ENCODE data around the gene ANAPC10.

The ANAPC10 gene

GRCh38 chr4:145093638-145094037, 4.4 kb downstream of the ANAPC10 start:
- Histone ChIP-seq H3K27ac (no peak overlapping the region), H3K9me3 (ENCODE audit: control insufficient read depth, low read length) (no peaks in the 10 kb centered on the region), H3K79me2 (peaks cover 10% of the 10 kb centered on the region), H3K4me1 (no peaks in the 10 kb centered on the region), H3K36me3 (ENCODE audit: control insufficient read depth, insufficient read depth, low read length) (no peaks in the 10 kb centered on the region), H3K27me3 (ENCODE audit: control insufficient read depth, insufficient read depth, low read length) (no peaks in the 10 kb centered on the region), H3K4me3 (ENCODE audit: low read depth, low read length) (no peak overlapping the region), H2AFZ (no peak overlapping the region), H3K9ac (no peak overlapping the region), H3K4me2 (ENCODE audit: low read length) (no peak overlapping the region)
- no peak for TF ChIP-seq CTCF (IDR thresholded peaks at IDR 0.05)

GRCh38 chr4:145090380-145090779, 7.6 kb downstream of the ANAPC10 start:
- Histone ChIP-seq H3K4me3 (ENCODE audit: low read depth, low read length) (no peak overlapping the region), H3K36me3 (ENCODE audit: control insufficient read depth, insufficient read depth, low read length) (no peaks in the 10 kb centered on the region), H3K27ac (no peak overlapping the region)

GRCh38 chr4:145083891-145084605, 13.9 kb downstream of the ANAPC10 start:
- TF ChIP-seq CTCF (IDR thresholded peaks at IDR 0.05): no peak
- no peak overlapping the region for H2AFZ ChIP-seq
- H3K4me2 ChIP-seq (ENCODE audit: low read length): no peak overlapping the region
- peaks cover 3% of the 10 kb centered on the region for H3K79me2 ChIP-seq
- no peaks in the 10 kb centered on the region for H3K27me3 ChIP-seq (ENCODE audit: control insufficient read depth, insufficient read depth, low read length)
- H3K9me3 ChIP-seq (ENCODE audit: control insufficient read depth, low read length): no peaks in the 10 kb centered on the region
- no peaks in the 10 kb centered on the region for H3K4me1 ChIP-seq
- no peaks in the 10 kb centered on the region for H3K36me3 ChIP-seq (ENCODE audit: control insufficient read depth, insufficient read depth, low read length)
- no peak overlapping the region for H3K9ac ChIP-seq
- no peak overlapping the region for H3K27ac ChIP-seq
- no peak overlapping the region for H3K4me3 ChIP-seq (ENCODE audit: low read depth, low read length)

More at GRCh38 chr4:145090380-145090779, 7.6 kb downstream of the ANAPC10 start:
- no peak for TF ChIP-seq CTCF (IDR thresholded peaks at IDR 0.05)
- Histone ChIP-seq H2AFZ (no peak overlapping the region), H3K4me2 (ENCODE audit: low read length) (no peak overlapping the region), H3K4me1 (no peaks in the 10 kb centered on the region), H3K27me3 (ENCODE audit: control insufficient read depth, insufficient read depth, low read length) (no peaks in the 10 kb centered on the region), H3K9me3 (ENCODE audit: control insufficient read depth, low read length) (no peaks in the 10 kb centered on the region), H3K9ac (no peak overlapping the region), H3K79me2 (peaks cover 7% of the 10 kb centered on the region)

- Histone ChIP-seq H3K9me3 (ENCODE audit: control insufficient read depth, low read length) (no peaks in the 10 kb centered on the region), H3K4me3 (ENCODE audit: low read depth, low read length) (no peak overlapping the region), H3K4me2 (ENCODE audit: low read length) (no peak overlapping the region), H3K27me3 (ENCODE audit: control insufficient read depth, insufficient read depth, low read length) (no peaks in the 10 kb centered on the region), H3K4me1 (no peaks in the 10 kb centered on the region), H2AFZ (no peak overlapping the region), H3K79me2 (no peaks in the 10 kb centered on the region), H3K36me3 (ENCODE audit: control insufficient read depth, insufficient read depth, low read length) (no peaks in the 10 kb centered on the region), H3K9ac (no peak overlapping the region), H3K27ac (no peak overlapping the region)
- TF ChIP-seq CTCF (IDR thresholded peaks at IDR 0.05): no peak
Observed at GRCh38 chr4:145081756-145082155, 16.2 kb downstream of the ANAPC10 start.

GRCh38 chr4:145076469-145076855, 21.5 kb downstream of the ANAPC10 start:
- H2AFZ ChIP-seq: no peak overlapping the region
- no peak overlapping the region for H3K9ac ChIP-seq
- H3K27ac ChIP-seq: no peak overlapping the region
- H3K9me3 ChIP-seq (ENCODE audit: control insufficient read depth, low read length): no peaks in the 10 kb centered on the region
- H3K4me3 ChIP-seq (ENCODE audit: low read depth, low read length): no peak overlapping the region
- peaks cover 2% of the 10 kb centered on the region for H3K36me3 ChIP-seq (ENCODE audit: control insufficient read depth, insufficient read depth, low read length)
- H3K4me1 ChIP-seq: no peaks in the 10 kb centered on the region
- TF ChIP-seq CTCF (IDR thresholded peaks at IDR 0.05): no peak
- no peaks in the 10 kb centered on the region for H3K27me3 ChIP-seq (ENCODE audit: control insufficient read depth, insufficient read depth, low read length)
- no peaks in the 10 kb centered on the region for H3K79me2 ChIP-seq
- no peak overlapping the region for H3K4me2 ChIP-seq (ENCODE audit: low read length)
